ENCODE data around the gene TRMT13.

DNA sequence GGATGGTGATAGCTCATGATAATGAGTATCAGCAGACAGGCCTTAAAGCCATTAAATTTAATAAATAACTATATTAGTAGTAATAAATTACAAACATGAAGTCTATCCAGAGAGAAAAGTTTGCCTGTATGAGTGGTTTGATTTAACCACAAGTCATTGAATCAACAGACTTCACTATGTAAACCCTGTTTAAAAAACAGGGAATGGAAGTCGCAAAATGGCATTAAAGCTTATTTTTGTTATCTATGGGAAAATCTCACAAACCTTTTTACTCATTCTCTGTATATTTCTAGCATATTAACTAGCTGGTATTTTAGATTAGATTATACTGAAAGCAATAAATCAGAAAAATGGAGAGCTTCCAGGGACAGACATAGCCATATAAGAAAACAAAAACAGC, 45.6 kb upstream of the TRMT13 start:
- TF ChIP-seq, protein P1, sequence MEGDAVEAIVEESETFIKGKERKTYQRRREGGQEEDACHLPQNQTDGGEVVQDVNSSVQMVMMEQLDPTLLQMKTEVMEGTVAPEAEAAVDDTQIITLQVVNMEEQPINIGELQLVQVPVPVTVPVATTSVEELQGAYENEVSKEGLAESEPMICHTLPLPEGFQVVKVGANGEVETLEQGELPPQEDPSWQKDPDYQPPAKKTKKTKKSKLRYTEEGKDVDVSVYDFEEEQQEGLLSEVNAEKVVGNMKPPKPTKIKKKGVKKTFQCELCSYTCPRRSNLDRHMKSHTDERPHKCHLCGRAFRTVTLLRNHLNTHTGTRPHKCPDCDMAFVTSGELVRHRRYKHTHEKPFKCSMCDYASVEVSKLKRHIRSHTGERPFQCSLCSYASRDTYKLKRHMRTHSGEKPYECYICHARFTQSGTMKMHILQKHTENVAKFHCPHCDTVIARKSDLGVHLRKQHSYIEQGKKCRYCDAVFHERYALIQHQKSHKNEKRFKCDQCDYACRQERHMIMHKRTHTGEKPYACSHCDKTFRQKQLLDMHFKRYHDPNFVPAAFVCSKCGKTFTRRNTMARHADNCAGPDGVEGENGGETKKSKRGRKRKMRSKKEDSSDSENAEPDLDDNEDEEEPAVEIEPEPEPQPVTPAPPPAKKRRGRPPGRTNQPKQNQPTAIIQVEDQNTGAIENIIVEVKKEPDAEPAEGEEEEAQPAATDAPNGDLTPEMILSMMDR (optimal IDR thresholded peaks at IDR 0.05 in 1 of 3, IDR thresholded peaks at IDR 0.05 in 1 of 3, conservative IDR thresholded peaks at IDR 0.05 in 1 of 3; ENCODE audit: extremely low read depth in 1 of 3, insufficient read depth in 2 of 3, low read length in 3 of 3) = no peak
- TF ChIP-seq EZH2 (IDR thresholded peaks at IDR 0.05; ENCODE audit: low read length) = no peak

Measured in keratinocyte (primary cell).